Progenitor cell of endocrine pancreas (in vitro differentiated cells): ENCODE results near the gene SIL1. TPM values are rescaled to one million over a fixed set of nuclear protein-coding genes. Genes with fewer than 3 reads are reported as not detected.
A peak's percentile ranks its signal among the peaks of the same experiment; 100 is the strongest.
"Not testable (repeated sequence)": the region's sequence is repeated elsewhere in the genome, so short reads cannot be mapped to it uniquely, and the experiment has no call there.

Source experiments
- DNase-seq: peaks from one replicate; pipeline ENCODE4 v3.0.0; 2021; ENCODE audit warnings: low spot score; ENCODE audit not compliant: unreplicated experiment
- H3K27ac Mint-ChIP-seq: 2 replicates; pipeline ENCODE4 v1.8.0; 2021; ENCODE audit warnings: mild to moderate bottlenecking, moderate library complexity, mixed read lengths
- H3K27me3 Mint-ChIP-seq: 2 replicates; pipeline ENCODE4 v1.8.0; 2021; ENCODE audit warnings: mixed read lengths
- H3K36me3 Mint-ChIP-seq: 2 replicates; pipeline ENCODE4 v1.8.0; 2022; ENCODE audit warnings: mixed read lengths; ENCODE audit not compliant: insufficient read depth
- H3K4me1 Mint-ChIP-seq: 2 replicates; pipeline ENCODE4 v1.8.0; 2021; ENCODE audit warnings: low read depth, mixed read lengths
- H3K4me3 Mint-ChIP-seq: 2 replicates; pipeline ENCODE4 v1.8.0; 2021; ENCODE audit warnings: low read depth, mild to moderate bottlenecking, moderate library complexity, mixed read lengths
- H3K9me3 Mint-ChIP-seq: 2 replicates; pipeline ENCODE4 v1.8.0; 2021; ENCODE audit warnings: low read depth, mixed read lengths
- total RNA-seq: library from RNA; stranded (reverse); gene quantifications from 2 replicates; pipeline ENCODE4 v1.2.1, GENCODE V29; 2021
- TF ChIP-seq, protein P1 (sequence below): fragments of 200-600 bp; sonication (generic); IDR thresholded peaks from one replicate; pipeline ENCODE4 v1.5.0; 2021; ENCODE audit warnings: antibody characterized with exemption, mild to moderate bottlenecking; ENCODE audit not compliant: unreplicated experiment

Gene SIL1
- total RNA-seq, 1 donor from 2014 or later, result 26.0 TPM

GRCh38 chr5:139116100-139116655 lies 82.0 kb downstream of the SIL1 start:
- no peak for DNase-seq
- TF ChIP-seq, protein P1, sequence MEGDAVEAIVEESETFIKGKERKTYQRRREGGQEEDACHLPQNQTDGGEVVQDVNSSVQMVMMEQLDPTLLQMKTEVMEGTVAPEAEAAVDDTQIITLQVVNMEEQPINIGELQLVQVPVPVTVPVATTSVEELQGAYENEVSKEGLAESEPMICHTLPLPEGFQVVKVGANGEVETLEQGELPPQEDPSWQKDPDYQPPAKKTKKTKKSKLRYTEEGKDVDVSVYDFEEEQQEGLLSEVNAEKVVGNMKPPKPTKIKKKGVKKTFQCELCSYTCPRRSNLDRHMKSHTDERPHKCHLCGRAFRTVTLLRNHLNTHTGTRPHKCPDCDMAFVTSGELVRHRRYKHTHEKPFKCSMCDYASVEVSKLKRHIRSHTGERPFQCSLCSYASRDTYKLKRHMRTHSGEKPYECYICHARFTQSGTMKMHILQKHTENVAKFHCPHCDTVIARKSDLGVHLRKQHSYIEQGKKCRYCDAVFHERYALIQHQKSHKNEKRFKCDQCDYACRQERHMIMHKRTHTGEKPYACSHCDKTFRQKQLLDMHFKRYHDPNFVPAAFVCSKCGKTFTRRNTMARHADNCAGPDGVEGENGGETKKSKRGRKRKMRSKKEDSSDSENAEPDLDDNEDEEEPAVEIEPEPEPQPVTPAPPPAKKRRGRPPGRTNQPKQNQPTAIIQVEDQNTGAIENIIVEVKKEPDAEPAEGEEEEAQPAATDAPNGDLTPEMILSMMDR, result no peak
- H3K4me3 Mint-ChIP-seq, result no peak overlapping the region
- no peaks in the 10 kb centered on the region for H3K4me1 Mint-ChIP-seq
- peaks cover 4% of the 10 kb centered on the region for H3K9me3 Mint-ChIP-seq
- peaks cover 12% of the 10 kb centered on the region for H3K36me3 Mint-ChIP-seq
- H3K27me3 Mint-ChIP-seq, result no peaks in the 10 kb centered on the region
- H3K27ac Mint-ChIP-seq, result no peak overlapping the region

GRCh38 chr5:139113892-139114291 lies 84.3 kb downstream of the SIL1 start:
- Mint-ChIP-seq H3K27ac (no peak overlapping the region), H3K4me3 (no peak overlapping the region), H3K27me3 (no peaks in the 10 kb centered on the region), H3K9me3 (peaks cover 4% of the 10 kb centered on the region), H3K36me3 (peaks cover 13% of the 10 kb centered on the region), H3K4me1 (peaks cover under 1% of the 10 kb centered on the region)
- TF ChIP-seq, protein P1, result no peak
- DNase-seq, result no peak

GRCh38 chr5:139112362-139112761 lies 85.8 kb downstream of the SIL1 start:
- H3K9me3 Mint-ChIP-seq, DNase-seq, H3K4me3 Mint-ChIP-seq, H3K27me3 Mint-ChIP-seq, H3K27ac Mint-ChIP-seq: not testable (repeated sequence)
- Mint-ChIP-seq H3K36me3 (peaks cover 13% of the 10 kb centered on the region), H3K4me1 (peaks cover 14% of the 10 kb centered on the region)

- Mint-ChIP-seq H3K27ac (no peak overlapping the region), H3K4me3 (no peak overlapping the region), H3K27me3 (no peaks in the 10 kb centered on the region), H3K9me3 (peaks cover 4% of the 10 kb centered on the region), H3K36me3 (peaks cover 11% of the 10 kb centered on the region), H3K4me1 (peaks cover 23% of the 10 kb centered on the region)
- DNase-seq, result no peak
- TF ChIP-seq, protein P1, result no peak
These were observed 87.5 kb downstream of the SIL1 start for GRCh38 chr5:139110526-139111168.

DNA sequence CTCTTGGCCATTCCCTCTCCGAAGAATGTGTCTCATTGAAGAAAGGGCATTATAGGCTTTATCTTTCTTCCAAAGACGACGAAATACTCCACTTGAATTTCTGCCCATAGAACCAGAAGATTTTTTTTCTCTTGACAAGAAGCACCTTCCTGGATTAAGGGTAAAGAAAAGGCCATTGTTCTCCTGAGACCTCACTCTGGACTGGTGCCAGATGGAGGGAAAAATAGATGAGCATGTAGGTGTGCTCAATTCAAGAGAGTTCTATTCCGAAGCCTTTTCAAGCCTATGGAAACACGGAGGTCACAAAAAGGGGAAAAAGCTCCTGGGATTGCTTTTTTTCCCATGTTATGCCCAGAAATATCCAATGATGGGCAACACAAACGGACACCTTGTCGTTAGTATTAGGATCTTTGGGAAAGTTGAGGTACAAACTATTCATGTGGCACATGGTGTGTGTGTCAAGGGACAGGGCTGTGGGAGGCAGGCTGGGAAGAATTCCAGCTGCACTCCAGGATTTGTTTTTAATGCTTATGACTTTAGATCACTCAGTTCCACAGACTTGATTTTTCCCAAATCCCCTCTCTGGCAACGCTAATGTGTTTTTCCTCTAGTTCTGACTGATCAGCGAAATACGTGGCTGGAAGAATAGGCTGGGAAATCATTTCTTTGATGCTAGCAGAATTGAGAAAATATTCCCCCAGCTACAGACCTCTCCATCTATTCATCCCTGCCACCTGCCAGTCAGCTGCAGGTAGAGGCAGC lies 89.9 kb downstream of the SIL1 start:
- no peaks in the 10 kb centered on the region for H3K27me3 Mint-ChIP-seq
- H3K9me3 Mint-ChIP-seq, result peaks cover 1% of the 10 kb centered on the region
- TF ChIP-seq, protein P1, result no peak
- peaks cover 7% of the 10 kb centered on the region for H3K36me3 Mint-ChIP-seq
- DNase-seq, result no peak
- peaks cover 34% of the 10 kb centered on the region for H3K4me1 Mint-ChIP-seq
- no peak overlapping the region for H3K4me3 Mint-ChIP-seq
- H3K27ac Mint-ChIP-seq, result peak overlapping the region; percentile 37
